CD4-positive, alpha-beta T cell treated with Interleukin-10 for 1 hour (primary cell): ENCODE data around the gene AJAP1.
"Not testable (repeated sequence)": the region's sequence is repeated elsewhere in the genome, so short reads cannot be mapped to it uniquely, and the experiment has no call there.

Source experiments
- DNase-seq: peaks from one replicate; pipeline ENCODE4 v3.0.0-alpha.2; 2020

AJAP1 gene

DNA sequence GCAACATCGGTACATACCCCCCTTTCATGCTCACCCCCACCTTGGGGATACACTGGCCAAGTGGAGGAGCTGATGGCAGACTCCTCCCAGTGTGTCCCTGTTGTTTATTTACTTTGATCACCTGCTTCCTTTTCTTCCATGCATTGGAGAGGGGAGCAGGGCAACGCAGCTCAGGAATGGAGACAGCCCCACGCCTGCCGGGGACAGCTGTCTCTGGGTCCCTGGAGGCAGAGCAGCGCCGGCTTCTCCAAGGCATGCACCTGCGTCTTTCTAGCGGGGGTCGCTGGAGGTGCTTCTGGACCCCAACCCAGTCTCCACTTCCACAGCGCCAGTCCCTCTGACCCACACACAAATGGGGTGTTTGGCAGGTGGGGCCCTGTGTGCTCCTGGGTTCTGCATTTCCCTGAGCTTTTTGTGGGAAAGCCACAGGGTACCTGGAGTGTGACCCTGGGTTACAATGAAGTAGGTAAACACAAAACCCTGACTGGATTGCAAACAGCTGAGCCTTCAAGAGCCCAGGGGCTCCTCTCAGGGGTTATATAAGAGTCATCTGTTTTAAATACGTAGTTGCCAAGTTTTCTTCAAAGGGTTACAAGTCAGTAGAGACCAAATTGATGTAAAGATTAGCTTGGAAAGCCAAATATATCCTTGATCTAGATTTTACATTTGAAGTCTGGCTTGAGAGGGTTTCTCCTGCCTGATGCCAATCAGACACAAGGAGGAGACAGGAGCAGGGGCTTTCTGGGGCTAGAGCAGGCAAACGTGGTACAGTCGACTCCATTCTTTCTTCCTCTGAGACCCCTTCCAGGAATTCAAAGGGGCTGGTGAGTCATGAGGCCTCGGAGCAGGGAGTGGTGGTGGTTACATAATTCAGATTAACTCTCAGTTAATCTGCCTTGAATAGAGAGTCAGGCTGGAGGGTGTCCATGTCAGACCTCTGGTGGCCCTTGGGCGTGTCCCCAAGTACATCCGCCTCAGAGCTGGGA is 4.5 kb downstream of the AJAP1 start:
- no peak for DNase-seq

DNA sequence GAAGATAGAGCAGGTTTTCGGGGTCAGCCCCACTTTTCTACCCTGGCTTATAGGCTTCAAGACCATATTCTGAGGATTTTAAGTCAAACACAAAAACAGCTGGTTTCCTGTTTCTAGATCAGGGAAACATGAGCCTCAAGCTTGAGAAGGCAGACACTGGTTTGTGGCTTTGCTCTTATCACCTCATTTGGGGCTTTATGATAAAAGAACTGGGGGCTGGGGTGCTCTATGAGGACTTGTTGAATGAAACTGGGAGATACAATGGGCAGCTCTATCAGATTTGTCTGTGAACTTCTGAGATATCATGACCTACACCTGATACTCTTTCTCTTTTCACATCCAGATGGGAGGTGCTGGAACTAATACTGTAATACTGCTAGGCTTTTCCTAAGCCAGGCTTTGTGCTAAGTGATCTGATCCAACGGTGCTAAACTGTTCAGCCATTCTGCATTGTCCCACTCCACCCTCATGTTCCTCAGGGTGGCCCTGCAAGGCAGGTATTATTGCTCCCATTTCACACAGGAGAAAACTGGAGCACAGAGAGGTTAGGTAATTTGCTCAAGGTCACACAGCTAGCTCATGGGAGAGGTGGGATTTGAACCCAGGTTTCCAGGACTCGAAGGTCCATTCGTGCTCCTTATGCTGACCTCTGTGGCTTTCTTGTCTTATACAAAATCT is 6.6 kb downstream of the AJAP1 start:
- no peak for DNase-seq

DNA sequence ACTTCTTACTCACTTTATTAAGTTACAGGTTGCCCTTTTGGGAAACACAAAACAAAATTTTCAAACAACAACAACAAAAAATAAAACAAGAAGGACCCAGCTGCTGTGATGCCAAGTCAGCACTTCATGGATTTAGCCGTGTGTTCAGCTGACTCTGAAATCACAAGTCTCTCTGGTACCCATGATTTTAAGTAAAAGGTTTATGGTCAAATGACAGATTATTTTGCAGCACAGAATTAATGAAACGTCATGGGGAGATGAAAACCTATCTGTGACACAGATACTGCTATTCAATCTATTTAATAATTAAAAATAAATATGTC is 7.1 kb downstream of the AJAP1 start:
- no peak for DNase-seq

DNA sequence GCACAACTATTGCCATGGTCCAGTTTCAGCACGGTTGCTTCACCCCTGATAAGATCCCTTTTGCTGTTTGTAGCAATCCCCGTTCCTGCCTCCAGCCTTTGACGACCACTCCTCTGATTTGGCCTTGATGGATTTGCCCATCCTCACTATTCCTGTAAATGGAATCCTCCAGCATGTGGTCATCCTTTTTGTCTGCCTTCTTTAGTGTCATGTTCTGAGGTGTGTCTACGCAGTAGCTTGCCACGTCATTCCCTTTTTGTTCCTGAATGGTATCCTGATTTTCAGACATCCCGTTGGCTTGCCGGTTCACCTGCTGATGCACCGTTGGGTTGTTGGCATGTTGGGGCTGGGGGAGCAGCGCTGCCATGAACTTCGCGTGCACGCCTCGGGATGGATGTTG is 7.8 kb downstream of the AJAP1 start:
- no peak for DNase-seq

DNA sequence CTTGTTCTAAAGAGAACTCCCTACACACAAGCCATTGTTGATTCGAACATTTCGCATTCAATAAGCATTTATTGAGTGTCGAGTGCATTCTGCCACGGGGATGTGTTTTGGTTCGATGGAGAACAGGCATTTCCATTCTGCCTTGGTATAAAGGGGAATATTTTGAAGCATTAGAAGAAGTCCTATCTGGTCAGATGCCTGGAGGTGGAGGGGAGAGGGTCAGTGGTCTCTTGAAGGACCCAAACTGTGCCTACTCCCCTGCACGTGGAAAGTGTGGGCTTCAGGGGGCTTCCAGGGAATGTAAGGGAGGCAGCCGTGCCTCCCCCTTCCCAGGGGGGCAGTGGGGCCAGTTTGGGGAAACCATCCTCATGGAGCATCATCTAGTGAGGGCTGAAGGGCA is 8.3 kb downstream of the AJAP1 start:
- no peak for DNase-seq

DNA sequence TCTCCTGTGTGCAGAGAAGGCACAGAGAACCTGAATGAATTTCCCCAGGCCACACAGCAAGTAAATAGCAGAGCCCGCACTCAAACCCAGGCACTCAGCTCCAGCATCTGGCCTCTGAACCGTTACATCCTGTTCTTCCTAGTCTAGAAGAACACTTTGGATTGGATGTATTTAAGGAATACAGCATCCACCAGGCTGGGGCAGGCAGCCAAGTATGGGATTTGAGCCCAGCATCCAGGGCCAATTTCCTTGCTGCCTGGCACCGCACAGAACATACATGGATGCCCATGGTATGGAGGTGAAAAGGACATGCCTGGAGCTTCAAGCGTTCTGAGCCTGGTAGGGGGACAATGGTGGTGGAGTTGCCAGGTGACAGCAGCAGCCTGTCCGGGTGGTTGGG is 9.7 kb downstream of the AJAP1 start:
- no peak for DNase-seq

DNA sequence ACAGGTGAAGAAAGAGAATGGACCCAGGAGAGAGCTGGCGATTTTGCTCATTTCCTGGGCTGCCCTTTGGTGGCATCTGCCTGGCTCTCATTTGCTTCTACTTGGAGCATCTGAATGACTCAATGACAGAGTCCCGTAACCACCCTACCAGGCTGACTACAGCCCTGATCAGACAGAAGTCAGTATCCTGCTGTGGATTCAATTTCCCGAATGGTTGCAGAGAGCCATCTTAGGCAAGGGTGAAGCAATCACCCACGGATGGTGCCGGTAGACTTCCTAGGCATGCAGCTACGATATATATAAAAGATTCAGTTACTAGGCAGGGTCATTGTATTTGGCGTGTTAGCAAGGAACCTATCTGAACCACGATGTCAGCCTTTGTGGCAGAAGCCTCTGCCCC is 10.2 kb downstream of the AJAP1 start:
- no peak for DNase-seq

DNA sequence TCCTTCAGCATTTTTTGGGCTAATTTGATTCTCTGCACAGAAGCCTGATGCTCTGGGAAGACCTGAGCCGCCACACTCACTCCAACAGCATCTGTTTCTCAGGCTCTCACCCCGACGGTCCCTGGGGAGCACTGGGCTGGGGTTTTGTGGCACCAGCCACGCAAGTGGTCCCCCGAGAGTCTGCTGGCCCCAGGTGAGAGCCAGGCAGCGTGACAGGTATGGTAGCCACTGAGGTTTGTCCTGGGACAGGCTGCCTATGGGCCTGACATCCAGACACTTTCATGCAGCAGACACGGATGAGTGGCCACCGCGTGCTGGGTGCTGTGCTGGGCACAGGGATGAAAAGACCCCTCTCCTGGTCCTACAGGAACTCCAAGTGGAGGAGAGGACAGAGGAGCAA is 11.0 kb downstream of the AJAP1 start:
- DNase-seq = no peak

DNA sequence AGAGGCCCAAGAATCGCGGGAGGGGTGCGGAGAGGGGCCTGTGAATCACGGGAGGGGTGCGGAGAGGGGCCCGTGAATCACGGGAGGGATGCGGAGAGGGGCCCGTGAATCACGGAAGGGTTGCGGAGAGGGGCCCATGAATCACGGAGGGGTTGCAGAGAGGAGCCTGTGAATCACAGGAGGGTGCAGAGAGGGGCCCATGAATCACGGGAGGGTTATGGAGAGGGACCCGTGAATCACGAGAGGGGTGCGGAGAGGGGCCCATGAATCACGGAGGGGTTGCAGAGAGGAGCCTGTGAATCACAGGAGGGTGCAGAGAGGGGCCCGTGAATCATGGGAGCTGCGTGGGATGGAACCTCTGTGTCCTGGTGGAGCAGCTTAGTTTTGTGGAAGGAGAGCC is 12.3 kb downstream of the AJAP1 start:
- DNase-seq = not testable (repeated sequence)

DNA sequence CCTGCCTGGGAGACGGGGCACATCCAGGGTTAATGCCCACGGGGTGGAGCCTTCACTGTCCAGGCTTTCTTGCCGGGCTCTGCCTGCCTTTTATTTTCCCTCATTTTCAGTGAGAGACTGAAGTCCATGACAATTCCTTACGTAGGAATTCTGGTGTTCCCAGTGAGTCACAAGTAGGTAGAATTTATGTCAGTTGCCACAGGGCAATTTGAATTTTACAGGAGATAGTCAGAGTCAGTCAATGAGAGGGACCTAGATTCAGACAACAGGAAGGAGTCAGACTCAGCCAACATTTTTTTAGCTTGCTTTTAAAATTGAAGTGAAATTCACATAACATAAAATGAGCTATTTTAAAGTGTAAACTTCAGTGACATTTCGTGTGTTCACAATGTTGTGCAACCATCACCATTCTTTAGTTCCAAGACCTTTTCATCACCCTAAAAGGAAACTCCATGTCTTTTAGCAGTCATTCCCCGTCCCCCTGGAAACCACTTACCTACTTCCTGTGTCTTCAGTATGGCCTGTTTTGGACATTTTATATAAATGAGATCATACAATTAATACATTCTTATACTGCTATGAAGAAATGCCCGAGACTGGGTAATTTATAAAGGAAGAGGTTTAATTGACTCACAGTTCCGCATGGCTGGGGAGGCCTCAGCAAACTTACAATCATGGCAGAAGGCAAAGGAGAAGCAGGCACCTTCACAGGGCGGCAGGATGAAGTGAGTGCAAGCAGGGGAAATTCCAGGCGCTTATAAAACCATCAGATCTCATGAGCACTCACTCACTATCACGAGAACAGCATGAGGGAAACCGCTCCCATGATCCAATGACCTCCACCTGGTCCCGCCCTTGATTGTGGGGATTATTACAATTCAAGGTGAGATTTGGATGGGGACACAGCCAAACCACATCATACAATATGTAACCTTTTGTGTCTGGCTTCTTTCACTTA is 14.6 kb downstream of the AJAP1 start:
- DNase-seq = no peak

DNA sequence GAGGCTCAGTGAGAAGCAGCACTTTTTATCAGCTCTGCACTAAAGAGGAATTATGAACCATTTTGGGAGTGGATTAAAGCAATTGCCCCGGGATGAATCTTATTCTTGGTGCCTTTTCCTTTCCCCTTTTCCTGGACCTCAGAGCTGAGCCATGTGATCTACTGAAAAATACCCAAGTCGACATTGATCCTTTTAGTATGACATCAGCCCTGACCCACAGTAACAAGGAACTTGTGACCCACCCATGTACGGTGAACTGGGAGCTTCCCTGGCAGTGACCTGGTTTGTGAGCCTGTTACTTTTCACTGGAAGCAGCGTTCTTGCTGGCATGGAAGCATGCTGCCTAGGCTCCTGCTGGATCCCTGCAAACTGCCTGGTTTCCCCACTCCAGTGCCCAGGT is 15.9 kb downstream of the AJAP1 start:
- DNase-seq = no peak

DNA sequence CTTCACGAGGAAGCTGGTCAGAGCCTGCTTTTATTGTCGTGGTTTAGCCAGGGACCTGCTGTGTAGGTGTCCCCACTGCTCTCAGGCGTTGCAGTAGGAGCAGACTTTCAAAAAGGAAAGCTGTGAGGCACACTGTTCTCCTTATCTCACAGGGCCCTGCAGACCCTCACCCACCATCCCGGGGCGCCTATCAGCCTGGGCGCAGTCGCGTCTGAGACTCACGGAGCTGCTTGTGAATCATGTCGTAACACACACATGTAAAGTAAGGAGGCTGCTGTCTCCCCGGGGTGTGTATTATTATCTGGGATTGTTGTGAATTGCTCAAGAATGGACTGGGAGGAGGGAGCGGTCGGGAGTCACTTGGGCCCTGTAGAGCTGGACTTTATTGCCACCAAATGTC is 17.4 kb downstream of the AJAP1 start:
- DNase-seq = no peak

DNA sequence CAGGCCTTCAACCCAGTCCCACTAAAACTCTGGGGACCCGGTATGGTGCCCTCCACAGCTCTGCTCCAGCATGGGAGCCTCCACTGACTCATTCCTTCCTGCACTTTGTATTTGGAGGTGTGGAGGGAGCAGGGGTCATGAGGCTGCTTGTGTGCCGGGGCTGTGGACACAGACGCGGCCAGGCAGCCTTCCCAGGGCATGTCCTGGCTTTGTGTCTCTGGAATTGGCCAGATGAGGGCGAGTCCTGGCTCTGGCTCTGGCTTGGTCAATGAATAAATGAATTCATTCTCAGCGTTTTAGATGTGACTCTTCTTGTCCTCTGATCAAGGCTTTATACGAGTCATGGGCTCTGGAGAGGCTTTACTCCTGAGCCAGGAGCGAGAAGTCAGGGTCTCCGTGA is 19.1 kb downstream of the AJAP1 start:
- no peak for DNase-seq

DNA sequence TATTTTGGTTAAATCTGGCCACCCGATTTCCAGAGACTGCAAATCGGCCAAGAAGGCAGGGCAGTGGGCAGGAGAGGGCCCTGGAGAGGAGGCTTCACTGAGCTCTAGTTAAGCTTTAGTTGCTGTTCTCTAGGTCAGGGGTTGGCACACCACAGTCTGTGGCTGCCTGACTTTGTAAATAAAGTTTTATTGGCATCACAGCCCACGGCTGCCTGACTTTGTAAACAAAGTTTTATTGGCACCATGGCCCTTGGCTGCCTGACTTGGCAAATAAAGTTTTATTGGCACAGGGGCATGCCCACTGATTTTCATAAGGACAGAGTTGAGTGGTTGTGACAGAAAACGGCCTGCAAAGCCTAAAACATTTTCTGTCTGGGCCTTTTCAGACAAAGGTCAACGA is 19.7 kb downstream of the AJAP1 start:
- no peak for DNase-seq

DNA sequence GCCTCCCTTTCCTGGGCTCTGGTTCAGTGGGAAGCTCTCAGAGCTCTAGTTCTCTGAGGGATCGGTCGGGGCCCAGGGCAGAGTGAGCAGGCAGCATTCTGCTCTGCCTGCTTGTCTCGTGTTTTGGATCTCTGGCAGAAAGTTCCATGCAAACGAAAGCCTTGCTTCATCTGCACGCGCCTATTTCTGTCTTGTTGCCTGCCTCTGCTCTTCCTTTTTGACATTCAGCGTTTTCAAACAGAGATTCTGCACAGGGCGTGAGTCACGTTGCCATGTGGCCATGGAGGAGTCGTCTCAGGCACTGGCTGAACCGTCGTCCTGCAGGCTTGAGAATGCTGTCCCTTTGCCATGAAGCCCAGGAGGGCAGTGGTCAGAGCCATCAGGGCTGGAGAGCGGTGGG is 20.3 kb downstream of the AJAP1 start:
- no peak for DNase-seq

DNA sequence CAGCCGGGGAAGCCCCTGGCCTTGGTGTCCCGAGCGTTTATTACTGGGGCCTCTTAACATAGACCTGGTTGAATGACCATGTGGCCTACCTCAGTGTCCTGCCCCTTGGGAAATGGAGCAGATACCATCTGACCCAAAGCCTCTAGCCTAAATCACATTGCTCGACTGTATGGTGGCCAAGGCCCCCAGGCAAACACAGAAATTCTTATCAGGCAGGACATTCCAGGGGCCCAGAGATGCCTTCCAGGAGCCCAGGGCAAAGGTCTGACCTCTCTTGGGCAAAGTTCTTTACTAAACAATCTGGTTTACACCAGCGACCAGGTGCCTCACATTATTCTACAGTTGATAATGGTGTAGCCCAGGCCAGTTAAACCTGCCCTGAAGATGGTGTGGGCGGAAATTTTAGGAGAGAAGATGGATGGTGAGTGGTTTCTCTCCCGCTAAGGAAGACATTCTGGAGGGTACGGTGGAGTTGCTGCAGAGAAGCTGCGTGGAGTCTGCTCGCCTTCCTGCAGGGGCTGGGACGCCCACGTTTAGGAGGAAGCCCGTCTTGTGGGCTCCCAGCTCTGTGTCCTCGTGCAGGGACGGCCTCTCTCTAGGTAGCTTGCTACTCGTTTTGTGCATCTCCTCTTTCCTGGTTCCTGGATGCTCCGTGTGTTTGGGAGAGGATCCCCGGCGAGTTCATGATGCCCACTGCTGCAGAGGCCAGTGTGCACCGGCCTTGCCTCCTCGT is 21.2 kb downstream of the AJAP1 start:
- no peak for DNase-seq

DNA sequence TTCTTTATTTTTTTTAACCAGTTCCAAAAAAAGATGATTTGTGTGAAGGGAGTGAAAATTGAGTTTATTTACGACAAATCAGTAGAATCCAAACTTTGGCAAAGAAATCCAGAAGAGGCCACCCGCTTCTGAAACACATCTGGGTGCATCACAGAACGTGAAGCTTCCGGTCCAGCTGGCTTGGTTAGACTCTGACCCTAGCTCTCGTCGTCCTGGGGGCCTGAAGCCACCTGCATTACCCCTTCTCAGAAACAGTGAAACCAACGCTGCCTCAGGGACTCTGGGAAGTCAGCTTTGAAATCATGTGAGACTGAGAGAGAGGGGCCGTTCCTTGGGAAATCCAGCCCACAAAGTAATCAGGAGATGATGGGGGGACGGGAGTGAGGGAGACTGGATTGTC is 21.8 kb downstream of the AJAP1 start:
- no peak for DNase-seq

DNA sequence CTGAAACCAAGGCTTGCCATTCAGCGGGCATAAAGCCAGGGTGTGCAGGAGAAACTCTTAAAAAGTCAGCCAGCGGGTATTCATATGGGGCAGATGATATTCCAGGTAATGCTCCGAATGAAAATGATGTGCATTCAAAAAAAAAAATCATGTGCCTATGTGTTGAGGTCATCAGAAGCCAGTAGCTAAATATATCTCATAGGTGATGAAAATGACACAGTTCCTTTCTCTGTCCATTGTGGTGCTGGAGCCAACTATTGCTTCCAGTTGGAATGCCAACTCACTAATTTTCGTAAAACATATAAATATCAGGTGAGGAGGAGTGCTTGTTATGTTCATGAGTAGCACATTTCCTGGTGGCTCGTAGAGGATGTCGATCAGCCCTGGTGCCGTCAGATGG is 23.2 kb downstream of the AJAP1 start:
- no peak for DNase-seq

DNA sequence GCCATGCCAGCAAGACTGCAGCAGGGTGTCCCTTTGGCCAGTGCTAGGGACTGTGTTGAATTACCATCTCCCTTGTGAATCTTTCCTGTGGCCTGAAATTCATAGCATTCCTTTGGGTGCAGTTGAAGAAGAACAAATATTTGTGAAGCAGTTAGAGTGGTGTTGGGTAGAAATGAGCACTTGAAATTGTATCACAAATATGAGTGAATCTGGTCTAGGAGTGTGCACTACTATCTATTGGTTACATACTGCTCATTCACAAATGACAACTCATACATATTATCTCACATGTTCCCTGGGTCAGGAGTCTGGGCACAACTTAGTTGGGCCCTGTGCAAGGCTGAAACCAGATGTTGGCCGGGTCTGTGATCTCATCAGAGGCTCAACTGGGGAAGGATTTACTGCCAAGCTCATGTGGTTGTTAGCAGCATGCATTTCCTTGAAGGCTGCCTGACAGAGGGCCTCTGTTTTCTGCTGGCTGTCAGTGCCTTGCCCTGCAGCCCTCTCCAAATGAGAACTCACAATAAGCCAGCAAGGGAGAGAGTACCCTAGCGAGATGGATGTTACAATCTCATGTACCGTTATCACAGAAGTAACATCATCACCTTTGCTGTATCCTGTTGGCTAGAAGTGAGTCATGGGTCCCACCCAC is 23.8 kb downstream of the AJAP1 start:
- DNase-seq = no peak

DNA sequence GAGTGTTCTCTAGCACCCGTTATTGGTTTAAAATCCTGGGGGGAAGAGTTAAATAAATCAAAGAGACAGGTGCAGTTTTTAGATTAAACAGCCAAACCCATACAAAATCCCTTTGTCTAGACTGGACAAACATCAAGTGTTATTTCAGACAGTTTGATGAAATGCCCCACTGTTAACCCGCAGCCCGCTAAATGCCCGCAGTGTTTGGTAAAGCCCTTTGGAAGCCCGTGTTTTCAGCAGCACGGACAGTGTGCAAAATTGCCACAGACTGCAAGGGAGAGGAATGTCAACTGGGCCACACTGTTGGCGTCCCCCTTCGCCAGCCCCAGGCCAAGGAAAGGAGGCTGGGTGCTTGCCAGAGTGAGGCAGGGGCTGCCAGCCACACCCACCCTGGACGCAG is 26.6 kb downstream of the AJAP1 start:
- DNase-seq = no peak

DNA sequence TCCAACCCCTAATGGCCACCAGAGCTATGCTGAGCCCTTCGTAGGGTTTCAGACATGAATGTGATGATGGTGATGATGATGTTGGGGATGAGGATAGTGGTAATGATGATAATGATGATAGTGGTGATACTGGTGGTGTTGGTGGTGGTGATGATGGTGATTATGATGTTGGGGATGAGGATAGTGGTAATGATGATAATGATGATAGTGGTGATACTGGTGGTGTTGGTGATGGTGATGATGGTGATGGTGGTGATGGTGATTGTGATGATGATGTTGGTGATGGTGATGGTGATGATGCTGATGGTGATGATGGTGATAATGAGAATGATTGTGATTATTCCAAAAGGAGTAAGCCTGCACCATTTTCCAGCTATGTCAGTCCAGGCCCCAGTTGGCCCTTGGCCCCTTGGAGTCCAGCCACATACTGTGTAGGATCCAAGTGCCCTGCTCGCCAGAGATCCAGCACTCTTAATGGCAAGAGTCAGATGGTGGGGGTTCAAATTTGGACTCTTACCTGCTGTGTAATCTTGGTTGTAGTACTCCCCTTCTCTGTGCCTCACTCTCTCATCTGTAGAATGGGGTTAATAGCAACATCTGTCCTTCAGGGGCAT is 28.3 kb downstream of the AJAP1 start:
- DNase-seq = no peak

DNA sequence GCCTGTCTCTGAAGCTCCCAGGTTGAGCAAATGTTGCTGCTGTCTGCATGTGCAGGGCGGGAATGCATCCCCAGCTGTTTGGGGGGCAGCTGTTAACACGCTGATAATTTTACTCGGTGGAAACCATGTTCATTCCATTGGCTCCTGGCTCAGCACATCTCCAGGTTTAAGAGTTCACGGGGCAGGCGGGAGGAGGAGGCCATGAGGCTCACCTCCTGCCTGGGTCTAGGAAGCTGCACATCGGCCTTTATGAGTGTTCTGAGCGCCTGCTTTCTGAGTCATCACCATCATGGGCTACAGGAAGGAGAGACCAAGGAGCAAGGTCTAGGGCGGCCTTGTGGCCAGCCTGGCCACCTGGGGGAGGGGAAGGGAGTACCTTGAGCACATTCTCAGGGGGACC is 29.7 kb downstream of the AJAP1 start:
- DNase-seq = no peak
